ENCODE data around the gene TRMT11.

The TRMT11 gene

GRCh38 chr6:125988280-125988679 is 1.9 kb downstream of the TRMT11 start:
- Histone ChIP-seq H3K4me1 (ENCODE audit: control insufficient read depth, insufficient read depth, low read length) (peaks cover 12% of the 10 kb centered on the region), H3K27ac (ENCODE audit: extremely low read depth, low read depth, low read length) (no peak overlapping the region), H3K9me3 (ENCODE audit: control insufficient read depth, insufficient read depth, low read depth, low read length) (no peaks in the 10 kb centered on the region), H3K36me3 (ENCODE audit: control insufficient read depth in 2 of 2, insufficient read depth in 1 of 2, low read length in 2 of 2) (no peaks in the 10 kb centered on the region; a peak in 1 of 3 replicates), H3K4me3 (ENCODE audit: low read depth, low read length) (no peak overlapping the region)
- ChIA-PET CTCF (no interaction called here), POLR2A (no interaction called here)
- TF ChIP-seq ZFHX2 (tag by site-specific recombination; conservative IDR thresholded peaks at IDR 0.05) (peak; percentile 65; the same call in 1 of the 2 replicates), ZNF366 (tag by site-specific recombination; conservative IDR thresholded peaks at IDR 0.05) (peak; percentile 54), ZNF501 (tag by site-specific recombination; IDR thresholded peaks at IDR 0.05) (no peak), EGR2 (tag by site-specific recombination; IDR thresholded peaks at IDR 0.05; ENCODE audit: low read depth) (peak; percentile 77), ZNF513 (tag by site-specific recombination; IDR thresholded peaks at IDR 0.05) (no peak), ZNF157 (tag by site-specific recombination; IDR thresholded peaks at IDR 0.05) (0 out of 2 replicates have a peak, but pooled peaks have one; percentile 11), ZNF280C (tag by site-specific recombination; IDR thresholded peaks at IDR 0.05) (no peak), KLF9 (tag by site-specific recombination; IDR thresholded peaks at IDR 0.05; ENCODE audit: low read depth) (0 out of 2 replicates have a peak, but pooled peaks have one; percentile 14), ZFP69B (tag by site-specific recombination; IDR thresholded peaks at IDR 0.05) (no peak), ZNF610 (tag by site-specific recombination; IDR thresholded peaks at IDR 0.05; ENCODE audit: borderline replicate concordance) (no peak), ZNF791 (tag by site-specific recombination; IDR thresholded peaks at IDR 0.05) (no peak), ZNF76 (tag by site-specific recombination; IDR thresholded peaks at IDR 0.05; ENCODE audit: borderline replicate concordance, low read depth) (peak; percentile 36; the same call in 1 of the 2 replicates), ZNF311 (tag by site-specific recombination; IDR thresholded peaks at IDR 0.05; ENCODE audit: borderline replicate concordance) (no peak), PRDM1 (tag by site-specific recombination; IDR thresholded peaks at IDR 0.05) (peak; percentile 88), ZNF211 (tag by site-specific recombination; IDR thresholded peaks at IDR 0.05; ENCODE audit: low read depth) (no peak), SP3 (tag by site-specific recombination; IDR thresholded peaks at IDR 0.05) (peak; percentile 15; the same call in 1 of the 2 replicates)

DNA sequence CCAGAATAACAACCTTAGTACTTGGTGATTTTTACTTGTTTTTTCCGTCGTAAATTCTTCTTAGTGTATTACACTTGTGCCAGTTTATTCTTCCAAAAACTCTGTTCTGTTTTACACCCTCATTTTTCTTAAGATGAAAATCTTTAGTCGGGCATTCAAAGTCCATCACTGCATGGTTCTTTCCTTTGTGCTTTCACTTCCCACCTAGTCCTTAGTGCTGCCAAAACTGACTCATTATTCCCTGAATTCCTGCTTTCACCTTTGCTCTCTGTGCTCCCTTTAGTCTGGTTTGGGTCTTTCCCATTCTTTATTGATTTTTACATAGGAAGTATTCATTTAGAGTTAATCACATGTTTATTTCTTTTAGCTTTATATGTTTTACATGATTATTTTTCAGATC is 3.3 kb downstream of the TRMT11 start:
- Histone ChIP-seq H3K9me3 (ENCODE audit: control insufficient read depth, insufficient read depth, low read depth, low read length) (no peaks in the 10 kb centered on the region), H3K36me3 (ENCODE audit: control insufficient read depth in 2 of 2, insufficient read depth in 1 of 2, low read length in 2 of 2) (no peaks in the 10 kb centered on the region; a peak in 1 of 3 replicates), H3K27ac (ENCODE audit: extremely low read depth, low read depth, low read length) (no peak overlapping the region), H3K4me3 (ENCODE audit: low read depth, low read length) (no peak overlapping the region), H3K4me1 (ENCODE audit: control insufficient read depth, insufficient read depth, low read length) (peaks cover 18% of the 10 kb centered on the region)
- POLR2A ChIA-PET: no interaction called here
- CTCF ChIA-PET: interaction anchor here (0.6 to 0.7 kb wide), 3 partner anchors 33 to 200 kb away, joined by 3 read pairs; partner anchors contain the start of gene HINT3
- TF ChIP-seq ZBTB17 (tag by site-specific recombination; IDR thresholded peaks at IDR 0.05): 0 out of 2 replicates have a peak, but pooled peaks have one; percentile 12
- TF ChIP-seq ZNF654 (tag by site-specific recombination; IDR thresholded peaks at IDR 0.05; ENCODE audit: low read depth): no peak
- TF ChIP-seq PRDM1 (tag by site-specific recombination; IDR thresholded peaks at IDR 0.05): peak; percentile 46; the same call in 1 of the 2 replicates
- no peak for TF ChIP-seq ZBTB44 (tag by site-specific recombination; IDR thresholded peaks at IDR 0.05)
- TF ChIP-seq PRDM6 (tag by site-specific recombination; IDR thresholded peaks at IDR 0.05): peak; percentile 72
- TF ChIP-seq SP2 (tag by site-specific recombination; IDR thresholded peaks at IDR 0.05): no peak
- peak; percentile 17; the same call in 1 of the 2 replicates for TF ChIP-seq ZNF600 (tag by site-specific recombination; IDR thresholded peaks at IDR 0.05)
- TF ChIP-seq KLF1 (tag by site-specific recombination; IDR thresholded peaks at IDR 0.05): no peak
- no peak for TF ChIP-seq INSM2 (tag by site-specific recombination; IDR thresholded peaks at IDR 0.05)
